Stimulated activated CD8-positive, alpha-beta memory T cell treated with anti-CD3 and anti-CD28 coated beads, Interleukin-15, amount 100 ng/mL, for 48 hours (primary cell): ENCODE measurements around the gene PIK3CD.
"Not testable (repeated sequence)": the region's sequence is repeated elsewhere in the genome, so short reads cannot be mapped to it uniquely, and the experiment has no call there.

Experiments
- DNase-seq, 2 donors: peaks; one replicate each; pipeline ENCODE4 v3.0.0-alpha.2; 2020; ENCODE audit warnings: low read depth in 2 of 2

PIK3CD gene

GRCh38 chr1:9688599-9688998, 37.1 kb downstream of the PIK3CD start:
- no peak for DNase-seq

GRCh38 chr1:9689011-9689706, 37.6 kb downstream of the PIK3CD start:
- DNase-seq = peak; percentile 70 to 72

- DNase-seq = no peak
These were observed 38.4 kb downstream of the PIK3CD start for GRCh38 chr1:9689971-9690381.

- no peak for DNase-seq
These were observed 39.0 kb downstream of the PIK3CD start for GRCh38 chr1:9690440-9691107.

- no peak for DNase-seq
These were observed 39.5 kb downstream of the PIK3CD start for GRCh38 chr1:9691108-9691445.

GRCh38 chr1:9691691-9692090, 40.2 kb downstream of the PIK3CD start:
- DNase-seq = no peak

GRCh38 chr1:9696793-9697192, 45.3 kb downstream of the PIK3CD start:
- DNase-seq = no peak

GRCh38 chr1:9699361-9699760, 47.8 kb downstream of the PIK3CD start:
- no peak for DNase-seq

GRCh38 chr1:9700340-9700739, 48.8 kb downstream of the PIK3CD start:
- DNase-seq = no peak

GRCh38 chr1:9701665-9702064, 50.1 kb downstream of the PIK3CD start:
- DNase-seq = no peak

GRCh38 chr1:9703165-9703509, 51.6 kb downstream of the PIK3CD start:
- no peak for DNase-seq

- DNase-seq = no peak
These were observed 52.1 kb downstream of the PIK3CD start for GRCh38 chr1:9703681-9704080.

GRCh38 chr1:9705337-9706093, 54.0 kb downstream of the PIK3CD start:
- DNase-seq = no peak

GRCh38 chr1:9706178-9706577, 54.6 kb downstream of the PIK3CD start:
- no peak for DNase-seq

- DNase-seq = no peak
These were observed 58.5 kb downstream of the PIK3CD start for GRCh38 chr1:9710037-9710436.

- DNase-seq = no peak
These were observed 60.0 kb downstream of the PIK3CD start for GRCh38 chr1:9711466-9712020.

GRCh38 chr1:9712767-9713166, 61.2 kb downstream of the PIK3CD start:
- DNase-seq = not testable (repeated sequence)

- DNase-seq = no peak
These were observed 62.8 kb downstream of the PIK3CD start for GRCh38 chr1:9714257-9714718.

- DNase-seq = peak; percentile 49 to 52
These were observed 64.2 kb downstream of the PIK3CD start for GRCh38 chr1:9715536-9716226.

GRCh38 chr1:9716404-9717192, 65.1 kb downstream of the PIK3CD start:
- DNase-seq = no peak
